ENCODE results near the gene MICAL2. TPM values are rescaled to one million over a fixed set of nuclear protein-coding genes. Genes with fewer than 3 reads are reported as not detected.

The MICAL2 gene
- total and polyA plus RNA-seq, 2 donors (not counting 3 experiments of a cell fraction or from before 2014, with no cell fraction given), result 67.6 to 200 TPM

- peak; percentile 92 for DNase-seq (ENCODE audit: low read depth, low spot score)
- Histone ChIP-seq H3K4me2 (ENCODE audit: insufficient read depth, low read length) (peak overlapping the region; percentile 53), H3K9me3 (replicated peaks; ENCODE audit: control insufficient read depth, insufficient read depth, low read length) (no peaks in the 10 kb centered on the region), H3K9me1 (replicated peaks; ENCODE audit: control insufficient read depth, extremely low read depth, insufficient read depth, low read length) (no peaks in the 10 kb centered on the region), H3K27ac (ENCODE audit: insufficient read depth, low read depth, low read length) (peak overlapping the region; percentile 95), H4K20me1 (replicated peaks; ENCODE audit: control insufficient read depth, extremely low read depth, insufficient read depth, low read length) (no peaks in the 10 kb centered on the region), H3K4me3 (replicated peaks in 1 of 3; ENCODE audit: insufficient read depth in 1 of 3, low read depth in 1 of 3, low read length in 3 of 3) (no peak overlapping the region), H3K4me1 (ENCODE audit: control insufficient read depth, extremely low read depth, insufficient read depth, low read length) (peaks cover 59% of the 10 kb centered on the region), H3K9ac (replicated peaks; ENCODE audit: extremely low read depth, insufficient read depth, low read length) (peak overlapping the region; percentile 77), H3K79me2 (ENCODE audit: control insufficient read depth, insufficient read depth, low read length) (peaks cover 40% of the 10 kb centered on the region), H3K27me3 (ENCODE audit: control insufficient read depth in 2 of 2, insufficient read depth in 2 of 2, low read length in 2 of 2) (no peaks in the 10 kb centered on the region), H2AFZ (ENCODE audit: low read depth, low read length) (no peak overlapping the region), H3K36me3 (ENCODE audit: control insufficient read depth in 2 of 2, extremely low read depth in 1 of 2, insufficient read depth in 2 of 2, low read length in 2 of 2) (peaks cover 6 to 8% of the 10 kb centered on the region in 2 experiments)
- intact Hi-C loops (cut with micrococcal nuclease) (loop anchor here (1.0 to 2.0 kb wide), 5 partner anchors 15 to 117 kb away; no protein-coding TSS in a partner anchor), dilution Hi-C loops (cut with MboI; ENCODE audit: extremely low pct_ligation_motif_present, low sequenced_read_pairs) (no loop called here)
- BruUV-seq (replicated peaks), result TSS peak; percentile 86
- CTCF ChIA-PET, result interaction anchor here (0.6 to 1.8 kb wide), 9 partner anchors 9 to 122 kb away, joined by 3 to 6 read pairs (median 3); no protein-coding TSS in a partner anchor
- TF ChIP-seq EZH2 (IDR thresholded peaks at IDR 0.05; ENCODE audit: borderline replicate concordance, low read depth, low read length, severe bottlenecking) (no peak), POLR2AphosphoS5 (IDR thresholded peaks at IDR 0.05; ENCODE audit: insufficient read depth, low read depth, low read length) (peak; percentile 95), MAX (IDR thresholded peaks at IDR 0.05; ENCODE audit: insufficient read depth, insufficient read length) (no peak), GATA2 (IDR thresholded peaks at IDR 0.05; ENCODE audit: insufficient read depth, insufficient read length, low read depth, low read length) (peak; percentile 91), POLR2A (IDR thresholded peaks at IDR 0.05; ENCODE audit: low read depth, low read length) (peak; percentile 78), CTCF (IDR thresholded peaks at IDR 0.05; ENCODE audit: extremely low read depth in 1 of 2, insufficient read depth in 1 of 2, low read depth in 1 of 2, low read length in 2 of 2) (no peak), MYC (IDR thresholded peaks at IDR 0.05; ENCODE audit: low read depth, low read length) (no peak), FOS (IDR thresholded peaks at IDR 0.05; ENCODE audit: borderline replicate concordance, insufficient read depth, low read length) (peak; percentile 90), JUN (IDR thresholded peaks at IDR 0.05; ENCODE audit: borderline replicate concordance, insufficient read depth, insufficient read length, low read depth) (peak; percentile 98)
- peak; percentile 85 for FAIRE-seq
- POLR2A ChIA-PET, result interaction anchor here (0.8 kb wide), 1 partner anchor 14 kb away, joined by 3 read pairs; no protein-coding TSS in a partner anchor
Measured at GRCh38 chr11:12167061-12168000, 56.9 kb downstream of the MICAL2 start.

All from endothelial cell of umbilical vein (primary cell).